NCI-H345 treated with DMSO at 0.1 percent for 48 hours (cell line): ENCODE data around the gene EEF1AKMT1.

Experiments
- DNase-seq: peaks from one replicate; lab custom pipeline; 2025; ENCODE audit not compliant: unreplicated experiment; lab: John Stamatoyannopoulos, UW

Gene EEF1AKMT1

DNA sequence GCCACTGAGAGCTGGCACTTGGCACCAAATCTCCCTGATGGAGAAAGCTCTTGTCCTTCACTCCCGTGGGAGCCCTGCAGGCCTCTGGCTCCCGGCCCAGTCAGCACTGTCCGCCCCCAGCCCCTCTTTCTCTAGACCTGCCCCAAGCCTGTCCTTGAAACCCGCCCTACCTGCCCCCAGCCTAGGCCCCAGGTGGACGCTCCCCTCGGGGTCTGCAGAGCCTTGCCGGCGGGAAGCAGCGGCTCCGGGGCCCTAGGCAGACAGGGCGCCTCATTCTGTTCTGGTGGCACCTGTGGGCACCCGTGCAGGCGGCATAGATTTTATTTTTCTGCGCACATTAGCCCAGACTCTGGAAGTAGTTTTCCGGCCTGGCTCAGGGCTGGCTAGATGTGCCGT lies 52.7 kb downstream of the EEF1AKMT1 start:
- no peak for DNase-seq

DNA sequence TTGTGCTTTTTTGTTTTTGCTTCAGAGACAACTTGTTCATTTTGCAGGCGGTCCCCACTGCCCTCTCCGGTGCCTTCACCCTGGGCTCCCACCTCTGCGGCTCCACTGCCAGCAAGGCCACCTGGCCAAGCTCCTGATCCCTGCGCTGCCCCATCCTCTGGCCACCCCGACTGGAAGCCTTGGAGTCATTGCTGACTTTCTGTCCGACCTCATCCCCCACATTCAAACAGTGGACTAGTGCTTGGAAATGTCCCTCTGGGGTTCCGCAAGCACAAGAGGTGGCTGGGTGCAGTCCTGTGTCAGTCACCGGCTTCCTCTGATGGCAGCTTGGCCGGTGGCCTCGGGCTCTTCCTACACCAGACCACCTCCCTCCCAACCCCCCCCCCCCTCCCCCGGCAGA lies 53.3 kb downstream of the EEF1AKMT1 start:
- no peak for DNase-seq

GRCh38 chr13:20719783-20720182 lies 54.0 kb downstream of the EEF1AKMT1 start:
- DNase-seq: no peak

- no peak for DNase-seq
Measured at GRCh38 chr13:20718958-20719566, 54.7 kb downstream of the EEF1AKMT1 start.

DNA sequence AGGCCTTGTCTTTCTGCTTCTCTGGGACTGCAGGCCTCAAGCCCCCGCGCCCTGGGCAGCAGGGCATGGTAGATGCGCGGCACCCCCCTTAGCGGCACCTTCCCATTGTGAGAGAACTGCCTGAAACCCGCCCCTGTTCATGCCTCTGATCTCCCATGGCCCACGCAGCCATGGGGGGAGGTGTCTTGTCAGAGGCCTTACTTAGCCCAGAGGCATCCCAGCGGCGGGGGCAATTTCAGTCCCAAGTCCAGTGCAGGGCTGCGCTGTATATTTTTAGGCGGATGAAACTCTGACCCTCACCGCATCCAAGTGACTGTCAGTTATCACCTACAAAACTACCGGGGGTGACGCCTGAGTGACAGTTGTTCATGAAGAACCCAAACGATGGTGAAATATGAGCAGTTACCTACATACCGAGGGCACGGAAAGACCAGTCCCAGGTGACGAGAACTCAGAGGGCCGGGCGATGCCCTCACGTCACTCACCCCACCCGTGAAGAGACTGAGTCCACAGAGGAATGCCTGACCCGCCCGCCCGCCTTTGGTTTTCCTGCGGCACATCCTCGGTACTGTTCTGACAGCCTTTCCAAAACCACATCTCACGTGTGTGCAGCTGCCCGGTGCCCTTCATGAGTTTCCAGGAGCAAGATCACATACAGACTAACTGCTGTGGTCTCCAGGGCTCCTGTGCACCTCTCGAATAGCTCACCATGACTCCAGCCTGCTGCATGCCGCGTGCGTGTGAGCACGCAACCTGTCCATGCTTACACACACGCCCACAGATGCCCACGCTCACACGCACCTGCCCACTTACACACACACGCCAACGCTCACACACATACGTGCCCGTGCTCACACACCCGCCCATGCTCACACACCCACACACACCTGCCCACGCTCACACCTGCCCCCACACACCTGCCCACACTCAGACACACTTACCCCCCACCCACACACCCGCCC lies 55.9 kb downstream of the EEF1AKMT1 start:
- DNase-seq: no peak

DNA sequence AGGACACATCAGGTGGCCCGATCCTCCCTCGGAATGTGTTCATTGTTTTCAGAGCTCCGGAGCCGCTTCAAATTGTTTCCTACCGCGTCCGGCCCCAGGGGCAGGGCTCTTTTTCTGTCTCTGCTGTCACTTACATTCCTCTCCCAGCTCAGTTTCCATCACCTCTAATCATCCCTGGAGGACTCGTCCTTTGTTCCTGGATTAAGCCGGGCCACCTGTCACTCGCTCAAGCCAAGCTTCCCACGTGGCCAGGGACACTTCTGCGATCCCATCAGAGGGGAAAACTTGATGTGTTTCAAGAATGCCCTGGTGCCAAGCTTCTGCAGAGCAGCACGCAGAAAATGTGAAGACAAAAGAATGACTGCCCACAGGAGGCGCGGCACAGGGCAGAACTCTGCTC lies 56.8 kb downstream of the EEF1AKMT1 start:
- DNase-seq: no peak

- no peak for DNase-seq
Measured at GRCh38 chr13:20715330-20715712, 58.4 kb downstream of the EEF1AKMT1 start.

DNA sequence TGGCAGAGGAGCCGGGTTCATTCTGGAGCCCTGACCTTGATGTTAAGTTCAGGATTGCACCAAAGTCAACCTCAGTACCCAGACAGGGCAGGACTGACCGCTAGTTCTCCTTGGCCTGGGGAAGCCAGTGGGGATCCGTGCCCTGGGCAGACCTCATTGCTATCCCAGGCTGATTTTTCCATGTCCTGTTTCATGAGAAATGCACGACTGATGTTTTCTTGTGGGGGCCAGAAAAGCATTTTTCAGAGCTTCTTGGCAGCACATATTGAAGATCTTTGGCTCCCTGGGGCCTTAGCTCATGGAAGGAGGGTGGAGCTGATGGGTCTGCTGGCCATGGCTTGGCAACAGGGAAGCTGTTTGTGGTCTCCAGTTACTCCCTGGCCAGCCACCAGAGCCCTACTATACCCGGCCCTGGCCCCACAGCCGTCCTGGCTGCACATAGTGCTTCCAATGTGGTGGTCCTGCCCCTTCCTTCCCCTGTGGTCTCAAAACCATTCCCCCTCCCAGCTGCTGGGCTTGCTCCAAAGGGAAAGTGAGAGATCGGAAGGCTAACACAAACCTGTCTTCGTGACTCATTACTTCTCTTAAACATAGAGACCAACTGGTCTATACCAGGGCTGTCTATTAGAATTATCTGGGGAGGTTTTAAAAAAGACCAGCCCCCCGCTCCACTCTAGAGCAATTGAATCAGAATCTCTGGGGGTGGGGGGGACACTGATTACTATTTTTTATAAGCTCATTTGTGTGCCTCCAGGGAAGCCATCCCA lies 59.0 kb downstream of the EEF1AKMT1 start:
- no peak for DNase-seq

- no peak for DNase-seq
Measured at GRCh38 chr13:20714161-20714560, 59.6 kb downstream of the EEF1AKMT1 start.

GRCh38 chr13:20713751-20714150 lies 60.0 kb downstream of the EEF1AKMT1 start:
- no peak for DNase-seq

DNA sequence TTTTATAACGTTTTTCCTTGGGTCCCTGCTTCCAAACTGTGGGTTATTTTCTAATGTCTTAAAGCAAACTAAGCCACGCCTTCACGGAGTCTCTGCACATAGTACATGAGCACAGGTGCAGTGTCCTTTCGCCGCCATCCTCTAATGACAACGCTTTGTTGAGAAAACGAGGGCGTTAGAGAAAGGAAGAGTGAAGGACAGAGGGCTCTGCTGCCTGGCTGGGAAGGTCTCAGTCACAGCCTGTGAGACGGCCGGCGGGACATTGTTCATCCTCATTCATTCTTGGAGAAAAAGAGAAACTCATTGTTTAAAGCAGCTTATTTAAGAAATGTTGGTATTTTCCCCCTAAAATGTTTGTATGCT lies 60.8 kb downstream of the EEF1AKMT1 start:
- no peak for DNase-seq

GRCh38 chr13:20711301-20712044 lies 62.3 kb downstream of the EEF1AKMT1 start:
- DNase-seq: no peak

DNA sequence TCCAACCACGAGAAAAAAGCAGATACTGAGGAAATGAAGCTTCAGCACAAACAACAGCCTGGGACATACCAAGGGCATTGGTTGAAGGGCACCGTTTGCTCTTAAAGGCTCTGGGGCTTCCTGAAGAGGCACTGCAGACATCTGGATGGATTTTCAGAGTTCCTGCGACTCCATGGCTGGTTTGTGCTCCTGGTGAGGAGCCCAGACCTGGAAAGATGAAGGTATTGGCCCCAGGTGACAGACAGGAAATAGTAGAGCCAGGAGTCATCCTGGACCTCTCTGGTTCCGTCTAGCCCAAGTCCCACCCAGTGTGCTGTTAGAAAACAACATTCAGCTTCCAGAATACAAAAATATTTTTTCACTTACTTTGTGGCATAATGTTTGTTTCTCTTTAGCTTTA lies 64.0 kb downstream of the EEF1AKMT1 start:
- no peak for DNase-seq

DNA sequence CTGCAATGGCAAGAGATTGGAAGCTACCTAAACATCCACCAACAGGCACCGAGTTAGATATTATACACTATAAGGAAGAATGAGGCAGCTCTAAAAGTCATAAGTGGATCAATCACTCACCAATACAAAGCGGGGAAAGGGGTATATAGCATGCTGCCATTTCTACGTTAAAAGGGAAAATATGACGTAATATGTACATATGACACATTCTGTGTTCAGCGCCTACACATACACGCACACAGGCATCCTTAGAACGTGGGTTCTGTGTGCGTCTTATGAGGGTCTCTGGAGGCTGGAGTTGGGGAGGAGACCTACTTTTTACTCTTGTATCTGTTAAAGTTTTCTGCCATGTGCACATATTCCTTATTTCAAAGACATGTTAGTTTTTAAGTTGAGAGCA lies 64.4 kb downstream of the EEF1AKMT1 start:
- no peak for DNase-seq

- DNase-seq: no peak
Measured at GRCh38 chr13:20708216-20708615, 65.5 kb downstream of the EEF1AKMT1 start.

DNA sequence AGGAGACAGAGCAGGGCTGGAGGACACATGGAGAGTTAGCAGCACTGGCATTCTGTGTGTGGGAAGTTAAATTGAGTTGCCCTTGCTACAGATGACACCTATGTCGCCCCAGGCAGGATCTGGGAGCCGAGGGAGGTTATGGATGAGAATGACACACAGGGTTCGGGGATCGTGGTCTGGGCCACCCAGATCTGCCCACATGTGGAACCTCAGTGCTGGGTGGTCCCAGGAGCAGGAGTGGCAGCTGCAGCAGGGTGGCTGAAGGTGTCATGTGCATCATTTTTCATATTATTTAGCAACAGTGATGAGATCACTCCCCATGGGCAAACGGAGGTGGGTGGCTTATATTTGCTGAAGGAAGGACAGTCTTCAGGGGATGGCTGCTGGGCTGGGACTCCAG lies 67.1 kb downstream of the EEF1AKMT1 start:
- no peak for DNase-seq

DNA sequence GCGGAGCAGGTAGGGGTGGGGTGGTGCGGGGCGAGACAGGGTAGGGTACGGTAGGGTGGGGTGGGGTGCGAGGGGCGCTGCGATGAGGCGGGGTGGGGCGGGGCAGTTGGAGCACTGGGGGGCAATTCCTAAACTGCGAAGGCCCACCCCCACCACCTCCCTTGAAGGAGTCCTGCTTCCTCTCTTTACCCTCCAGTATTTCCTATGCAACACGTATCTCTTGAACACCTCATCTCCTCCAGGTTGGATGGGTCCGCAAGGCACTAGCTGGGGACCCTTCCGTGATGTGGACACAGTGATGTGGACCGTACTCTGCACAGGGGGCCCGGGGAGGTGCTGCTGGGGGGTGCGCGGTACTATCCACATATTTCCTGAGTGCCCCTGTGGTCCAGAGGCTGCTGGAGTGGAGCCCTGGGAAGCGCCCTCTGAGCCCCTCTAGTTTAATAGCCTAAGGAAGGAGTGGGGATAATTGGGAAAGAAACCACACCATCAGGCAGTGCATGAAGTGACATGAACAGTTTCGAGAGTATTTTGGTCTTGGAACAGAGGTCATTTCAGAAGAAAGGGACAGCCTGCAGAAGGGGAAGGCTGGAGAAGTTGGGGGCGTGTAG lies 69.2 kb downstream of the EEF1AKMT1 start:
- DNase-seq: no peak

DNA sequence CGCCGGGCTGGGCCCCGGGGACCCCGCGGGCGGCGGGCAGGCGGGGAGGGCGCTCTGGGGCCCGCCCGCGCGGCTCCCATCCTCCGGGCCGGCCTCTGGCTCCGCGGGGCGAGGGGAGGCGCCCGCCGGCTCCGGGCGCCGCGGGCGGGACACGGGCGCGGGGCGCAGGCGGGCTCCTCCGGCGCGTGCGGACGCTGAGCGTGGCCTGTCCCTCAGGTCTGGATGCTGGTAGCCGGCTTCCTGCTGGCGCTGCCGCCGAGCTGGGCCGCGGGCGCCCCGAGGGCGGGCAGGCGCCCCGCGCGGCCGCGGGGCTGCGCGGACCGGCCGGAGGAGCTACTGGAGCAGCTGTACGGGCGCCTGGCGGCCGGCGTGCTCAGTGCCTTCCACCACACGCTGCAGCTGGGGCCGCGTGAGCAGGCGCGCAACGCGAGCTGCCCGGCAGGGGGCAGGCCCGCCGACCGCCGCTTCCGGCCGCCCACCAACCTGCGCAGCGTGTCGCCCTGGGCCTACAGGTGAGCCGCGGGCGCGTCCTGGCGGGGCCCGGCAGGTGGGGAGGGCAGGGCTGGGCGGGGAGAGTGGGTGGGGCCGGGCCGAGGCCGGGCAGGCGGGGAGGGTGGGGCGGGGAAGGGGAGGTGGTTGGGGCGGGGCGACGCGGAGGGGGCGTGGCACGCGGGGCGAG lies 69.8 kb downstream of the EEF1AKMT1 start:
- peak; percentile 45 for DNase-seq

GRCh38 chr13:20702915-20703779 lies 70.6 kb downstream of the EEF1AKMT1 start, which contains the start of gene IL17D:
IL17D (plus strand) TSS chr13:20703699; CDS start chr13:20704002, 303 bp downstream.
- no peak for DNase-seq
